SK-N-SH treated with all-trans-retinoic acid at 6 μM for 48 hours (cell line): ENCODE results near the gene IRS1.
A peak's percentile ranks its signal among the peaks of the same experiment; 100 is the strongest.

Experiments used
- ATAC-seq: fragments of 200-7000 bp; cut with Tn5 transposase; 3 replicates; pipeline ENCODE4 v1.9.1; 2020; ENCODE audit warnings: mild to moderate bottlenecking, moderate library complexity
- BACH2 ChIP-seq: fragments of 250-450 bp; sonication (Bioruptor Pico); IDR thresholded peaks from 2 replicates; pipeline ENCODE4 v1.9.0; 2021; ENCODE audit warnings: mild to moderate bottlenecking, borderline replicate concordance
- CREB5 ChIP-seq: fragments of 250-450 bp; sonication (Bioruptor Pico); IDR thresholded peaks from 2 replicates; pipeline ENCODE4 v1.5.1; 2020; ENCODE audit warnings: low read depth, mild to moderate bottlenecking, moderate library complexity
- CSDC2 ChIP-seq: fragments of 250-450 bp; sonication (Bioruptor Pico); IDR thresholded peaks from 2 replicates; pipeline ENCODE4 v1.5.0; 2020; ENCODE audit warnings: mild to moderate bottlenecking, moderate library complexity
- CSRNP3 ChIP-seq: fragments of 250-450 bp; sonication (Bioruptor Pico); IDR thresholded peaks from 2 replicates; pipeline ENCODE4 v1.5.1; 2021; ENCODE audit warnings: mild to moderate bottlenecking, moderate library complexity
- OSR1 ChIP-seq: fragments of 250-450 bp; sonication (Bioruptor Pico); IDR thresholded peaks from 2 replicates; pipeline ENCODE4 v1.8.0; 2022; ENCODE audit warnings: moderate library complexity, mild to moderate bottlenecking, inconsistent platforms
- PATZ1 ChIP-seq: fragments of 250-450 bp; sonication (Bioruptor Pico); IDR thresholded peaks from 2 replicates; pipeline ENCODE4 v1.8.0; 2020; ENCODE audit warnings: mild to moderate bottlenecking, moderate library complexity, borderline replicate concordance
- RARB ChIP-seq: fragments of 250-450 bp; sonication (Bioruptor Pico); IDR thresholded peaks from 2 replicates; pipeline ENCODE4 v1.8.0; 2021; ENCODE audit warnings: mild to moderate bottlenecking, moderate library complexity
- SNAI2 ChIP-seq: fragments of 250-450 bp; sonication (Bioruptor Pico); IDR thresholded peaks from 2 replicates; pipeline ENCODE4 v1.5.0; 2020; ENCODE audit warnings: mild to moderate bottlenecking, moderate library complexity
- TCF4 ChIP-seq: fragments of 250-450 bp; sonication (Bioruptor Pico); IDR thresholded peaks from 2 replicates; pipeline ENCODE4 v1.8.0; 2021; ENCODE audit warnings: mild to moderate bottlenecking, moderate library complexity, borderline replicate concordance
- TOX ChIP-seq: fragments of 250-450 bp; sonication (Bioruptor Pico); IDR thresholded peaks from 2 replicates; pipeline ENCODE4 v1.8.0; 2021; ENCODE audit warnings: mild to moderate bottlenecking, moderate library complexity, borderline replicate concordance
- TSHZ2 ChIP-seq: fragments of 250-450 bp; sonication (Bioruptor Pico); IDR thresholded peaks from 2 replicates; pipeline ENCODE4 v1.5.0; 2020; ENCODE audit warnings: mild to moderate bottlenecking, moderate library complexity
- ZC3H10 ChIP-seq: fragments of 250-450 bp; sonication (Bioruptor Pico); IDR thresholded peaks from 2 replicates; pipeline ENCODE4 v1.5.1; 2021; ENCODE audit warnings: mild to moderate bottlenecking, moderate library complexity
- ZNF70 ChIP-seq: fragments of 450-650 bp; formaldehyde crosslinking; IDR thresholded peaks from 2 replicates; pipeline ENCODE4 v1.5.0; 2020; ENCODE audit warnings: mild to moderate bottlenecking, moderate library complexity
- ZNF8 ChIP-seq: fragments of 450-650 bp; formaldehyde crosslinking; IDR thresholded peaks from 2 replicates; pipeline ENCODE4 v1.5.0; 2020; ENCODE audit warnings: mild to moderate bottlenecking, moderate library complexity

The IRS1 gene

GRCh38 chr2:226837787-226838603 is 38.4 kb upstream of the IRS1 start:
- TF ChIP-seq ZNF70 (no peak), PATZ1 (CRISPR knock-in tag) (no peak)
- TF ChIP-seq, all 23 proteins: peak for 0
- ATAC-seq = no peak

GRCh38 chr2:226837334-226837733 is 37.7 kb upstream of the IRS1 start:
- no peak for ATAC-seq
- TF ChIP-seq RARB (CRISPR knock-in tag) = no peak

- no peak for TF ChIP-seq BACH2
- no peak for TF ChIP-seq CSDC2 (CRISPR knock-in tag)
- TF ChIP-seq CREB5 (CRISPR knock-in tag) = no peak
- no peak for TF ChIP-seq ZNF70
- TF ChIP-seq PATZ1 (CRISPR knock-in tag) = no peak
- TF ChIP-seq ZC3H10 (CRISPR knock-in tag) = no peak
- TF ChIP-seq OSR1 (CRISPR knock-in tag) = no peak
- no peak for TF ChIP-seq TOX
- TF ChIP-seq TSHZ2 (CRISPR knock-in tag) = no peak
- TF ChIP-seq TCF4 (CRISPR knock-in tag) = no peak
- TF ChIP-seq, all 23 proteins: peak for 0
- peak; percentile 19 for ATAC-seq
These were observed 36.9 kb upstream of the IRS1 start for GRCh38 chr2:226836548-226836885.

- TF ChIP-seq CREB5 (CRISPR knock-in tag) = no peak
- peak; percentile 21; the same call in 1 of the 2 replicates for TF ChIP-seq PATZ1 (CRISPR knock-in tag)
- TF ChIP-seq CSRNP3 (CRISPR knock-in tag) = no peak
- TF ChIP-seq ZC3H10 (CRISPR knock-in tag) = no peak
- no peak for TF ChIP-seq ZNF8 (CRISPR knock-in tag)
- TF ChIP-seq TOX = no peak
- TF ChIP-seq TSHZ2 (CRISPR knock-in tag) = 0 out of 2 replicates have a peak, but pooled peaks have one; percentile 26
- 0 out of 2 replicates have a peak, but pooled peaks have one; percentile 16 for TF ChIP-seq SNAI2 (CRISPR knock-in tag)
- peak; percentile 97 for ATAC-seq
These were observed 36.4 kb upstream of the IRS1 start, which contains the start of gene RHBDD1 for GRCh38 chr2:226835796-226836547. TSS of gene RHBDD1 (plus strand) at chr2:226836054. CDS start at chr2:226864694, 28,640 bp downstream.
